HT-29 (cell line): ENCODE results near the gene FOXE1. TPM values are rescaled to one million over a fixed set of nuclear protein-coding genes. Genes with fewer than 3 reads are reported as not detected.

Experiments used
- DNase-seq: peaks from one replicate; pipeline ENCODE4 v3.0.0-alpha.2; 2015; ENCODE audit warnings: low spot score
- total RNA-seq: library from RNA; depleted of rRNA; stranded (reverse); fragments of >200 nt; shearing (Covaris generic); gene quantifications from 2 replicates; pipeline ENCODE4 v1.2.3, GENCODE V29; 2014

FOXE1 gene
- total RNA-seq, 1 experiment from 2014 or later = not detected

DNA sequence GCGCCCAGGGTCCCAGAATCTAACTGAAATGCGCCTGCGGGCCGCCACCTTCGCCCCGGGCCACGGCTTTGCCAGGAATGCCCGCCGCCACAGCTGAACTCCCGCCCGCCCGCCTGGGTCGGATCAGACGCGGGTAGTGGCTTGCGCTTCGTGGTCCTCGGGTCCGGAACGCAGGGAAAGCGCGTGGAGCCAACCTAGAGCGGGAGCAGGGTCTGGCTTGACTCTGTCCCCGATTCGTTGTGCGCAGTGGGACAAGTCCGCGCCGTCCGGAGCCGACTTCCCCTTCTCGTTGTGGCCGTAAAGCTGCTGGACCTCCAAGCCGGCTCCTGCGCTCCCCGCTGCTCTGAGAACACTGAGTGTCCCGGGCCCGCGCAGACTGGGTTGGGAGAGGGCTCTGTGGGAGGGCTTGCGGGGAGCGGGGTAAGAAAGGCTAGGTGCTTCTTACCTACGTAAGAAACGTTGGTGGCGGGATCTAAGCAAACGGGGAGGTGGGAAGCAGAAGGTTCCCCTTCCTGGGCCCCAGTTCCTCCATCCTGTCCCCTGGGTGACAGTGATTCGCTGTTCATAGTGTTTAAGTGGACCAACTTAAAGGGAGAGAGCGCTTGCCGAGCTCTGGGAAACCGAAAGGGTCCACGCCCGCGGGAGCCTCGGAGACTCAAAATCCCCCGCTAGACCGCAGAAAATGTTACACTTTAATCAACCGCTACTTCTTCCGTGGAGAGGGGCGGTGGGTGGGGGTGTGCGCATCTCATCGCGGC lies 4.4 kb upstream of the FOXE1 start:
- no peak for DNase-seq

- DNase-seq = no peak
Observed at GRCh38 chr9:97849980-97850379, 3.0 kb upstream of the FOXE1 start.

GRCh38 chr9:97850746-97851445 lies 2.1 kb upstream of the FOXE1 start:
- DNase-seq = no peak

- no peak for DNase-seq
Observed at GRCh38 chr9:97851446-97851883, 1.6 kb upstream of the FOXE1 start.

GRCh38 chr9:97852001-97852398 lies 1.0 kb upstream of the FOXE1 start:
- no peak for DNase-seq

GRCh38 chr9:97852399-97853055 lies 499 bp upstream of the FOXE1 start:
- no peak for DNase-seq

DNA sequence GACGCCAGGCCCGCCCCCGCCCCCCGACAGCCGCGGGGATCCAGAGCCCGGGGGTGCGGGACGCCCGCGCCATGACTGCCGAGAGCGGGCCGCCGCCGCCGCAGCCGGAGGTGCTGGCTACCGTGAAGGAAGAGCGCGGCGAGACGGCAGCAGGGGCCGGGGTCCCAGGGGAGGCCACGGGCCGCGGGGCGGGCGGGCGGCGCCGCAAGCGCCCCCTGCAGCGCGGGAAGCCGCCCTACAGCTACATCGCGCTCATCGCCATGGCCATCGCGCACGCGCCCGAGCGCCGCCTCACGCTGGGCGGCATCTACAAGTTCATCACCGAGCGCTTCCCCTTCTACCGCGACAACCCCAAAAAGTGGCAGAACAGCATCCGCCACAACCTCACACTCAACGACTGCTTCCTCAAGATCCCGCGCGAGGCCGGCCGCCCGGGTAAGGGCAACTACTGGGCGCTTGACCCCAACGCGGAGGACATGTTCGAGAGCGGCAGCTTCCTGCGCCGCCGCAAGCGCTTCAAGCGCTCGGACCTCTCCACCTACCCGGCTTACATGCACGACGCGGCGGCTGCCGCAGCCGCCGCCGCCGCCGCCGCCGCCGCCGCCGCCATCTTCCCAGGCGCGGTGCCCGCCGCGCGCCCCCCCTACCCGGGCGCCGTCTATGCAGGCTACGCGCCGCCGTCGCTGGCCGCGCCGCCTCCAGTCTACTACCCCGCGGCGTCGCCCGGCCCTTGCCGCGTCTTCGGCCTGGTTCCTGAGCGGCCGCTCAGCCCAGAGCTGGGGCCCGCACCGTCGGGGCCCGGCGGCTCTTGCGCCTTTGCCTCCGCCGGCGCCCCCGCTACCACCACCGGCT lies 1.0 kb downstream of the FOXE1 start:
- no peak for DNase-seq

DNA sequence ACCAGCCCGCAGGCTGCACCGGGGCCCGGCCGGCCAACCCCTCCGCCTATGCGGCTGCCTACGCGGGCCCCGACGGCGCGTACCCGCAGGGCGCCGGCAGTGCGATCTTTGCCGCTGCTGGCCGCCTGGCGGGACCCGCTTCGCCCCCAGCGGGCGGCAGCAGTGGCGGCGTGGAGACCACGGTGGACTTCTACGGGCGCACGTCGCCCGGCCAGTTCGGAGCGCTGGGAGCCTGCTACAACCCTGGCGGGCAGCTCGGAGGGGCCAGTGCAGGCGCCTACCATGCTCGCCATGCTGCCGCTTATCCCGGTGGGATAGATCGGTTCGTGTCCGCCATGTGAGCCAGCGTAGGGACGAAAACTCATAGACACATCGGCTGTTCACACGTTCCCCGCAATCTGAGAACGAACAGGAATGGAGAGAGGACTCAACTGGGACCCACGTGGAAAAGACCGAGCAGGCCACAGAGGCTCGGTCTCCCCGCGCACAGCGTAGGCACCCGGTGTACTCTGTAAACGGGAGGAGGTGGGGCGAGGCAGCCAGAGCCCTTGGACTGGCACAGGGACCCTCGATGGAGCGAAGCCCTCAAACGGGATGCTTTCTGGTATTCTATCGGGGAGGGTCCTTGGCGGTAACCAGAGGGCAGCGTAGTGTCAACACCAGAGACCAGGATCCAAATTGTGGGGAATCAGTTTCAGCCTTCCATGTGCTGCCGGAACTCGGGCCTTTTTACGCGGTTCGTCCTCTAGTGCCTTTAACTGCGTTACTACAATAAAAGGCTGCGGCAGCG lies 1.9 kb downstream of the FOXE1 start:
- DNase-seq = no peak

- DNase-seq = no peak
Observed at GRCh38 chr9:97855486-97855875, 2.5 kb downstream of the FOXE1 start.

DNA sequence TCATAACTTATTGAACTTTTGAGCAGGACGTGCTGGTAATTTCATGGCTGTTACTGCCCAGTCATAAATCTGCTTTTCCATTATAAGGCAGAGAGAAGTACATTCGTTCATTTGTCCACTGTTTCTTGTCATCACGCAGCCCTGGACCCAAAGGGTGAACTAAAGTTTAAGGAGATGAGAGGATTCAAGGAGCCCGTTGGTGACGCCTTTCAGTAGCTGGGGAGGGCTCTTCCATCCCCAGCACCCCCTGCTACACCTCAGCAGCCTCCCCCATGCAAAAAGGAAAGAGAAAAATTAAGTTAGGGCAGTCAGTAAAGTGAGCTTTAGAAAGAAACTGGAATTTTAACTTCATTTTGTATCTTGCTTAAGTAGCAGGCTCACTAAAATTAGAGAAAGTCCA lies 2.9 kb downstream of the FOXE1 start:
- DNase-seq = no peak

DNA sequence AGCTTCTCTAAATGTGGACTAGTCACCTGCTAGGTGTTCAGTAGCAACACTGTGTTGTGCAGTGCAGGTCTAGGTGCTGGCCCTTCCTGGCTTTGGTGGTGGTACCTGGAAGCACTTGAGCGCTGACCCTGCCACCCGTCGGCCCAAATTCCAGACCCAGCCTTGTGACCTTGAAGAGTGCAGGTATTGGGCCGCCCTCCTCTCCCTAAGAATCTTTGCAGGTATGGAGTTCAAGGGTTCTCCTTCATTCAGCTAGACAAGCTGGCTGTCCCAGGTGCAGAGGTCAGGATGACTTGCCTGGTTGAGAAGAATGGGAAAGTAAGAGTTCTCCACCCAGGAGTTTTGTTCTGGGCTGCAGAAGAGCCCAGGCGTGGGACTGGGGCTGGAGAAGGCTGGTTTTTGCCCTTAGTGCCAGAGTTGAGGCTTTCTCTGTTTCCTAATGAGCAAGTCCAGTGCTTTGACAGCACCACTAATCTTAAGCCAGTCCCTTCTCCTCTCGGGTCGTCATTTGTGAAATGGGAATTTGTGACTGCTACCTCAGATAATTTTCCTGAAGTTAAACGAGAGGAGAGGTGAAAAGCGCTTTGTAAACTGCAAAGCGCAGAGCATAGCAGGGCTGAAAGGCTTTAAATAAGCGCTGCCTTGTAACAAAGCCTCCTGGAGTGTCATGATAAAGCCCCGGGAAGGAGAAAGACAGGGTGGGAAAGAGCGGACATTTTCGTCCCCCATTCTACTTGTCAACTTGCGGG lies 4.0 kb downstream of the FOXE1 start:
- no peak for DNase-seq

DNA sequence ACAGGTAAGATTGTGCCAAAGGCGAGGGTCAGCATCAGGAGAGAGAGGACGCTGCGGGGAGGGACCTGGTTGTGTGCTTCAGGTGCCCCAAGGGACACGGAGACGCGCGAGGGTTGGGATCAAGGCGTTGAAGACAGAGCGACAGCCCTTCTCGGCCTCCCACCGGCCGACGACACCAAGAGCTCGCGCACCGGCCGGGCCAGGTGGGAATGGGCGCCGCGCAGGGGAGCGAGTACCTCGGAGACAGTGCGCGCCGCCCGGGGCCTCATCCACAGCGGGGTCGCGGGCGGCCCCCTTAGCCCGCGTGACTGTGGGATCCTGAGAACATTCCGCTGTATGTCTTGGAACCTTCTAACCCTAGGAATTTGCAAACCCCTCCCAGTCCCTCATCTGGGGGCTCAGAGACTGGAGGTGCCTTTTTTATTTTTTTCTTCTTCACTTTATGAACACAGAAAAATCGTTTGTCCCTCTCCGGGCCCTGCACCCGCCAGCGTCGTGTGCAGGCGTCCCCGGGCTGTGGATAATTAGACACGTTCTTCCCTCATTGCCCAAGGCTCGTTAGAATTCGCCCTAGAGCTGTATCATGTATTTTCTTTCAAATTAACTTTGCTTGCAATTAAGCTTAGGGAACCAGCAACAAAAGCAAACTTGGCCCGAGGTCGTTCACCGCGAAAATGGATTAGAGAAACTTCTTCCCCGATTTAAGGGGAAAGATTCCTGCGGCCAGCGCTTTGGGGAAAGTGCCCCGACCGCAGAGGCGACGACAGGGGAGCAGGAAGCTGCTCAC lies 4.8 kb downstream of the FOXE1 start:
- DNase-seq = no peak

- DNase-seq = no peak
Observed at GRCh38 chr9:97858393-97858713, 5.3 kb downstream of the FOXE1 start.

GRCh38 chr9:97858826-97859225 lies 5.8 kb downstream of the FOXE1 start:
- no peak for DNase-seq

DNA sequence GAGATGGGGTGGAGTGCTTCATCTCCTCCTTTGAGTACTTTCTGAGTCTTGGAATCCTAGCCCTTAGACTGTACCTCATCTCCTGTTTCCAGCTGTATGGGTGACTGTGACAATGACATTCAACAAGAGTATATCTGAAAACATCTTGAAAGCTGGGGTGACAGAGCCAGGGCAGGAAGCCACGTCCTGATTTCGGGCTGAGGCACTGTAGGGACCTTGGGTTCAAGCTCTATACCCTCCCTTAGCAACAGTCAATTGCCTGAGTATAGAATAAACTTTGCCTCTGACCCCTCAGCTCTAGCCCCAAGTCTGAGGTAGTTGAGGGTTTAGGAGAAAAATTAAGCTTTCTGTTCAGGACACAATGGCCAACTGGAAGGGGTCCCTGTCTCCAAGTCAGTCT lies 6.3 kb downstream of the FOXE1 start:
- DNase-seq = no peak

DNA sequence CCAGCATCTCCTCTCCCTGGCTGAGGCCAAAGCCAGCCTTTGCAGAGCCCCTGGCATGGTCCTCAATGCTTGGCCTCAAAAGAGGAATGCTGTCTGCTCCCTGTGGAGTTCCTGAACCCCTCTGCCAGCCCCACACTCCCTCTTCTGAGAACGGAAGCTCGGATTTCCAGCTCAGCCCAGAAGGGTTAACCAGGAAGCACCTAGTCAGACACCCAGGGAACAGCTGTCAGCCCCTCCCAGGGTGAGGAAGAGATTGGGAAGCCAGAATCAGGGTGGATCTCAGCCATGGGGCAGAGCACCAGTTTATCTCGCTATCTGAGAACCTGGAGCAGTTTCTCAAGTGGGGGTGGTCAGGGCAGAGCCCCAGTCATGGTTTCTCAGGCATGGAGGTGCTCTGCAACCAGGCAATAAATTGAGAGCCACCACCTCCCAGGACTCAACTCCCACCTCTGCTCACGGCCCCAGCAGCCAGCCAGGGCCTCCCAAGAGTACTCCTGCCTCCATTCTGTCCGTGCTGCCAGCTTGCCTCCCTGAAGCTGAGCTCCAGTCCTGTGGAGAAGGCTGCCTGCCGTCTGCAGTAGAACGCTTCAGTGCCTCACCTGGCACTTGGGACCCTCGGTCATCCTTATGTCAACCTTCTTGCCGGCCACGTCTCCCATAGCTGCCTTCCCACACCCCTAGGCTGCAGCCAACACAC lies 7.6 kb downstream of the FOXE1 start:
- no peak for DNase-seq

- no peak for DNase-seq
Observed at GRCh38 chr9:97861148-97861475, 8.1 kb downstream of the FOXE1 start.

- no peak for DNase-seq
Observed at GRCh38 chr9:97863314-97863713, 10.3 kb downstream of the FOXE1 start.

GRCh38 chr9:97864396-97864795 lies 11.4 kb downstream of the FOXE1 start:
- DNase-seq = no peak
